Stomach (tissue), 9 donors: ENCODE data around the gene ATP2B3. TPM values are rescaled to one million over a fixed set of nuclear protein-coding genes. Genes with fewer than 3 reads are reported as not detected.

Experiments
- DNase-seq, 2 donors: peaks; one replicate each; pipeline versions ENCODE4 v3.0.0 to v3.0.0-alpha.2; 2013 to 2019
- H3K27ac ChIP-seq, 5 donors: fragments of 200-600 bp in 4 of 5; sonication (generic) in 4 of 5; one replicate each; pipeline ENCODE4 v1.5.1; 2013 to 2019; ENCODE audit warnings: mild to moderate bottlenecking in 1 of 5, moderate library complexity in 1 of 5
- H3K27me3 ChIP-seq, 3 donors: fragments of 200-600 bp; sonication (generic); one replicate each; pipeline ENCODE4 v1.5.1; 2017 to 2019; ENCODE audit warnings: mixed run types in 1 of 3
- H3K36me3 ChIP-seq, 4 donors: fragments of 200-600 bp; sonication (generic); 1 replicate in 3 of 4; 2 replicates in 1 of 4; pipeline ENCODE4 v1.5.1; 2016 to 2019
- H3K4me1 ChIP-seq, 4 donors: fragments of 200-600 bp; sonication (generic); one replicate each; pipeline ENCODE4 v1.5.1; 2016 to 2019
- H3K4me3 ChIP-seq, 4 donors: fragments of 200-600 bp; sonication (generic) in 3 of 4; one replicate each; pipeline ENCODE4 v1.5.1; 2016 to 2019; ENCODE audit warnings: mild to moderate bottlenecking in 1 of 4
- H3K9me3 ChIP-seq, 4 donors: fragments of 200-600 bp; sonication (generic); one replicate each; pipeline ENCODE4 v1.5.1; 2016 to 2019
- CTCF ChIP-seq, 7 experiments: fragments of 450-650 bp in 4 of 7; fragments of 200-600 bp in 3 of 7; sonication (generic) in 3 of 7; IDR thresholded peaks; one replicate each; pipeline ENCODE4 v1.5.1; 2016 to 2019; ENCODE audit warnings: antibody characterized with exemption in 7 of 7, control low read depth in 2 of 7, mild to moderate bottlenecking in 1 of 7
- EP300 ChIP-seq: sonication (generic); formaldehyde crosslinking; IDR thresholded peaks from one replicate; pipeline ENCODE4 v1.6.1; 2017; ENCODE audit warnings: antibody characterized with exemption
- POLR2A ChIP-seq, 4 donors: fragments of 450-650 bp; IDR thresholded peaks; one replicate each; pipeline ENCODE4 v1.6.1; 2016; ENCODE audit warnings: antibody characterized with exemption in 4 of 4, control low read depth in 2 of 4, mild to moderate bottlenecking in 1 of 4, moderate library complexity in 1 of 4
- POLR2AphosphoS5 ChIP-seq, 3 donors: sonication (generic); formaldehyde crosslinking; IDR thresholded peaks; one replicate each; pipeline ENCODE4 v1.6.1; 2016; ENCODE audit warnings: antibody characterized with exemption in 3 of 3
- WGBS, 5 donors: extraction: QIAGEN DNeasy Blood & Tissue Kit in 3 of 5; methylation state at CpG; one replicate each; pipeline versions ENCODE4 v1.1.5 to v1.1.7; 2013 to 2018; 5-methylcytosine and 5-hydroxymethylcytosine counted together
- intact Hi-C: fragments of 100-400 bp; cut with DNase I; formaldehyde crosslinking; loops from one replicate; pipeline ENCODE4 v1.15.1; 2023; ENCODE audit warnings: low total_unique reads
- polyA plus RNA-seq, 3 donors: library from polyadenylated mRNA; stranded (reverse); fragments of 200-250 nt; gene quantifications; one replicate each; pipeline ENCODE4 v1.2.3, GENCODE V29; 2013
- total RNA-seq, 5 donors: library from RNA; depleted of rRNA; stranded (reverse); fragments of >200 nt; gene quantifications; one replicate each; pipeline versions ENCODE4 v1.1.0 to v1.2.3, GENCODE V29; 2014 to 2016
- donor health status: healthy with polysubstance abuse.
- donor health status: Bipolar disorder and iron deficiency.
- donor health status: healthy.

The ATP2B3 gene
- total and polyA plus RNA-seq, 8 donors, result 0.03 to 0.55 TPM; not detected in 6

GRCh38 chrX:153631346-153631745, 113.9 kb downstream of the ATP2B3 start:
- intact Hi-C loops, result no loop called here
- Histone ChIP-seq H3K36me3 (no peaks in the 10 kb centered on the region), H3K4me1 (no peaks in the 10 kb centered on the region), H3K4me3 (no peak overlapping the region), H3K9me3 (peaks cover 0 to 30% (median 12%) of the 10 kb centered on the region in 4 donors), H3K27ac (no peak overlapping the region), H3K27me3 (peaks cover 0 to 15% (median 0%) of the 10 kb centered on the region in 3 donors)
- DNase-seq, result no peak
- WGBS, 5 donors, result 88 to 96% (median 90%) methylated on average over 2 of the region's 2 CpGs
- TF ChIP-seq POLR2AphosphoS5 (IDR thresholded peaks at IDR 0.05), result no peak
- TF ChIP-seq EP300, result no peak
- TF ChIP-seq CTCF (IDR thresholded peaks at IDR 0.05), result no peak
- no peak for TF ChIP-seq POLR2A (IDR thresholded peaks at IDR 0.05)

- H3K27ac ChIP-seq, result no peak overlapping the region
- peaks cover 0 to 30% (median 12%) of the 10 kb centered on the region in 4 donors for H3K9me3 ChIP-seq
- peaks cover 0 to 15% (median 0%) of the 10 kb centered on the region in 3 donors for H3K27me3 ChIP-seq
- no peak for TF ChIP-seq CTCF (IDR thresholded peaks at IDR 0.05)
- TF ChIP-seq POLR2AphosphoS5 (IDR thresholded peaks at IDR 0.05), result no peak
- no peak for TF ChIP-seq EP300
- no peak for TF ChIP-seq POLR2A (IDR thresholded peaks at IDR 0.05)
- no peak for DNase-seq
- no peak overlapping the region for H3K4me3 ChIP-seq
- no peaks in the 10 kb centered on the region for H3K4me1 ChIP-seq
- 87 to 94% (median 88%) methylated on average over 12 to 19 of the region's 19 CpGs for WGBS, 5 donors
- intact Hi-C loops, result no loop called here
- H3K36me3 ChIP-seq, result no peaks in the 10 kb centered on the region
These were observed 114.6 kb downstream of the ATP2B3 start for GRCh38 chrX:153631907-153632594.

Other genes starting within 250 kb of the ATP2B3 start
- not detected for gene PNMA6F, start 195.9 kb upstream of the ATP2B3 start, total RNA-seq
- gene PNMA6F, start 195.9 kb upstream of the ATP2B3 start, polyA plus RNA-seq, result not detected
- 10 to 100 TPM in 3 of 5 donors, 1 to 10 TPM in 1, under 1 TPM in 1; 0.87 to 13.4 (median 10.3) TPM for gene ZNF275, start 183.5 kb upstream of the ATP2B3 start, total RNA-seq
- gene ZNF275, start 183.5 kb upstream of the ATP2B3 start, polyA plus RNA-seq, result 1 to 10 TPM; 2.4 to 4.6 (median 2.8) TPM
- not detected for gene PNMA6E, start 116.3 kb upstream of the ATP2B3 start, total RNA-seq
- gene PNMA6E, start 116.3 kb upstream of the ATP2B3 start, polyA plus RNA-seq, result not detected
- gene ZFP92, start 106.2 kb upstream of the ATP2B3 start, total RNA-seq, result under 1 TPM in 2 of 5 donors, not detected in 3; under 0.01 to 0.92 TPM
- under 1 TPM; 0.13 to 0.75 (median 0.31) TPM for gene ZFP92, start 106.2 kb upstream of the ATP2B3 start, polyA plus RNA-seq
- gene TREX2, start 71.6 kb upstream of the ATP2B3 start, total RNA-seq, result 10 to 100 TPM in 1 of 5 donors, 1 to 10 TPM in 2, not detected in 2; 2.2 to 13.3 (median 5.1) TPM
- 1 to 10 TPM in 1 of 3 donors, under 1 TPM in 1, not detected in 1; 0.62 to 1.2 TPM for gene TREX2, start 71.6 kb upstream of the ATP2B3 start, polyA plus RNA-seq
- 10 to 100 TPM in 2 of 5 donors, 1 to 10 TPM in 3; 1.8 to 17.9 (median 6.4) TPM for gene HAUS7, start 47.1 kb upstream of the ATP2B3 start, total RNA-seq
- gene HAUS7, start 47.1 kb upstream of the ATP2B3 start, polyA plus RNA-seq, result 10 to 100 TPM; 31.3 to 75.3 (median 41.7) TPM
- gene BGN, start 22.7 kb upstream of the ATP2B3 start, total RNA-seq, result 10 to 100 TPM in 3 of 5 donors, 1 to 10 TPM in 2; 6.2 to 64.3 (median 21.9) TPM
- 10 to 100 TPM in 2 of 3 donors, 1 to 10 TPM in 1; 9.3 to 22.7 (median 10.5) TPM for gene BGN, start 22.7 kb upstream of the ATP2B3 start, polyA plus RNA-seq
- gene CCNQ, start 81.5 kb downstream of the ATP2B3 start, total RNA-seq, result 10 to 100 TPM in 3 of 5 donors, under 1 TPM in 1, not detected in 1; 0.58 to 55.4 (median 17.0) TPM
- 10 to 100 TPM; 26.2 to 36.5 (median 32.2) TPM for gene CCNQ, start 81.5 kb downstream of the ATP2B3 start, polyA plus RNA-seq
- under 1 TPM in 1 of 5 donors, not detected in 4; 0.18 TPM for gene DUSP9, start 129.6 kb downstream of the ATP2B3 start, total RNA-seq
- under 1 TPM in 1 of 3 donors, not detected in 2; 0.25 TPM for gene DUSP9, start 129.6 kb downstream of the ATP2B3 start, polyA plus RNA-seq
- 10 to 100 TPM in 2 of 5 donors, 1 to 10 TPM in 2, under 1 TPM in 1; 0.87 to 21.0 (median 8.3) TPM for gene PNCK, start 156.2 kb downstream of the ATP2B3 start, total RNA-seq
- 10 to 100 TPM in 1 of 3 donors, under 1 TPM in 1, not detected in 1; 0.44 to 14.9 TPM for gene PNCK, start 156.2 kb downstream of the ATP2B3 start, polyA plus RNA-seq
- 10 to 100 TPM; 17.7 to 32.7 (median 19.1) TPM for gene SLC6A8, start 170.3 kb downstream of the ATP2B3 start, total RNA-seq
- 10 to 100 TPM in 2 of 3 donors, 1 to 10 TPM in 1; 7.3 to 30.9 (median 15.9) TPM for gene SLC6A8, start 170.3 kb downstream of the ATP2B3 start, polyA plus RNA-seq
- gene BCAP31, start 206.7 kb downstream of the ATP2B3 start, total RNA-seq, result 100 to 1,000 TPM in 1 of 5 donors, 10 to 100 TPM in 3, under 1 TPM in 1; 0.58 to 121 (median 75.9) TPM
- gene BCAP31, start 206.7 kb downstream of the ATP2B3 start, polyA plus RNA-seq, result 100 to 1,000 TPM in 1 of 3 donors, 10 to 100 TPM in 2; 49.6 to 156 (median 88.0) TPM
- gene ABCD1, start 207.2 kb downstream of the ATP2B3 start, total RNA-seq, result 10 to 100 TPM in 3 of 5 donors, 1 to 10 TPM in 2; 2.4 to 22.3 (median 14.5) TPM
- gene ABCD1, start 207.2 kb downstream of the ATP2B3 start, polyA plus RNA-seq, result 1 to 10 TPM; 3.2 to 3.7 (median 3.4) TPM
- 10 to 100 TPM in 3 of 5 donors, 1 to 10 TPM in 2; 1.8 to 49.2 (median 18.7) TPM for gene PLXNB3, start 246.6 kb downstream of the ATP2B3 start, total RNA-seq
- gene PLXNB3, start 246.6 kb downstream of the ATP2B3 start, polyA plus RNA-seq, result 10 to 100 TPM in 1 of 3 donors, 1 to 10 TPM in 2; 5.2 to 11.9 (median 6.0) TPM